HPDE6-E6E7 (cell line): Measurements from ENCODE around the gene CDKL4.
"Not testable (repeated sequence)": the region's sequence is repeated elsewhere in the genome, so short reads cannot be mapped to it uniquely, and the experiment has no call there.

Source experiments
- DNase-seq: peaks from one replicate; pipeline ENCODE4 v3.0.0; 2011; ENCODE audit warnings: missing footprints; ENCODE audit errors: extremely low spot score

The CDKL4 gene

DNA sequence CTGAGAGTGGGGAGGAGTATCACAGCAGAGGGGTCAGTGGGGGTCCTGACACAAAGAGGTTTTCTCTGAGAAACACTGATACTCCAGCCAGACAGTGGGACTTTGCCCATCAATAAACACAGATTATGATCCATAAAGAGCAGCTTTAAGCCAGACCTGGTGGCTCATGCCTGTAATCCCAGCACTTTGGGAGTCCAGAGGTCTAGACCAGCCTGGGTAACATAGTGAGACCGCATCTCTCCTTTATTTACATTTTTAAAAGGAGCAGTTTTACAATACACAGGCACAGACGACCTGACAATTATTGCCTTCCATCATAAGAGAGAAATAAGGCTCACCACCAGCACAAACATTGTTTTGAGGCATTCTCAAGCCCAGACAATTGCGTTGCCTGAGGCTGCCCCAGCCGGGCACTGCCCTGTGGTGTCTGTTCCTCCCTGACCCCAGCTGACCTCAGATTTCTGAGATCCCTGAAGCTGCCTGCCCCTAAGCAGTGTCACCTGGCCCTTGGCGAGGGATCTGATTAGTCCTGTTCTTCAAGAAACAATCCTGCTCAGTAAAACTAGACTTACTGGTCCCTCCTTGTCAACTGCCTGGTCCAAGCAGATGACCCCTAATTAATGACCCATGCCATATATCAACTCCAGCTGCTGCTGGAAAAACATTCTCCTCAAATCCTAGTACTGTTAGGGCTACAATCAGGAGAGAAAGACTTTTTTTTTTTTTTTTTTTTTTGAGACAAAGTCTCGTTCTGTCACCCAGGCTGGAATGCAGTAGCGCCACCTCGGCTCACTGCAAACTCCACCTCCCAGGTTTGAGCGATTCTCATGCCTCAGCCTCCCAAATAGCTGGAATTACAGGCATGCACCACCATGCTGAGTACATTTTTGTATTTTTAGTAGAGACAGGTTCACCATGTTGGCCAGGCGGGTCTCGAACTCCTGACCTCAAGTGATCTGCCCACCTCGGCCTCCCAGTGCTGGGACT is 63.5 kb downstream of the CDKL4 start:
- DNase-seq = no peak

DNA sequence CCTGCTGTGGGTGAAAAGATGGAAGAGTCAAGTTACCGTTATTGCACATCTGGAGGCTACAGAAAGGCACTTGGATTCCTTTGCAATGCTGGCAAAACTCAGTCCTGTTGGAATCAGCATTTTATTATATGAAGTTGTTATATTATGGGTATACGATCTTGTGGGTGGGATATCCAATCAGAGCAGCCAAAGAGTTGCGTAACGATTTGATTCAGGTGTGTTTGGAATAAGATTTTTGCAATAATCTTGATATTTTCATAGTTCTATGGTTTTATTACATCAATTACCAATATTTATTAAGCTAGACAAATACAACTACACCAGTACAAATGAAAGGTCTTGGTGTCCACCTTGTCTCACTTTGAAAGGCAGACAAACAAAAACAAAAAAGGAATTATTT is 65.0 kb downstream of the CDKL4 start:
- DNase-seq = no peak

DNA sequence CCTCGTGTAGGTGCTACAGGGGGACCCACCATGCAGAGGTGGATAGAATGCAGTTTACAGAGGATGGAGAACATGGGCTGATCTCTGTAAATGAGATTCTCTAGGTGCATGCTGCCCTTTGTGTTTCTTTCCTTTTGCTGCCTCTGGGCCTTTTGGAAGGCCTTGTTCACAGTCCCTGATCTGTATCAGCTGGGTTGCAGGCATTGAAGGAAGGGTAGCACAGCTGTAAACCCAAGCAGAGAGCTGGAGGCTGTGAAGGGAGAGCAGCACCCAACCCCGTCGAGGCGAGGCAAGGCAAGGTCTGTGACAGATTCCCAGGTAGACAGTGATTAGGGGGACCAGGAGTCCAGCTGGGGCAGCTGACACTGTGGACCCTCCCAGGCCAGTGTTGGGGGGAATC is 66.8 kb downstream of the CDKL4 start:
- no peak for DNase-seq

DNA sequence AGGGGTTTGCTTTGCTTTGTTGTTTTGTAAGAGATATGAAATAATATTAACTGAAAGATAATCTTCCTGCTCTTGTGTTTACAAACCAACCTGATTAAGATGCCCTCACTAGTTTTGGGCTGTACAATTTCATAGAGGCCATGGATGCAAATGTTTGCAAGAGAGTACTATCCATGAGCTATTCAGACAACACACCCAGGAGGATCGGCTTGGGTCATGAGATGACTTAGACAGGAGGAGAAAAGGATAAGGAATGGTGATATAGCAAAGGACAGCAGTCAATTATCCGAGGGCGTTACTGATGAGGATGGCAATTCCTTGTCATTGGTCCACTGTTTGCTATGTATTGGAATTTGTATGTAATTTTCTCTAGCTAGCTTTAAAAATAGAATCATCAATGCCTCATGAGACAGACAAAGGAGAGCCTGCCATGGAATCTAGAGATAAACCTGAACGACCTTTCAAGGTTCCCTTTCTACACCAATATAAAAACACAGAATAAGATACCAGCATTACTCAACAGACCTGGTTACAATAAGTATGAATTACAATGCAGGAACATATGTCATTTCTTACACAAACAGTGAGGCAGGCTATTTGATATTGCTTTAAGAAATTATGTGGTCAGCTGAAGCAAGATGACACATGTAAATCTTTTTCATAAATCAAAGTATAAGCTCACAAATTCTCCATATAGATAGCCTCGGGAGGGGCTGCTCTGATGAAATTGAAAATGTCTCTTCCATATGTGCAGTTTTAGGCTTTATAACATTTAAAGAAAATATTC is 68.6 kb downstream of the CDKL4 start:
- DNase-seq = no peak

DNA sequence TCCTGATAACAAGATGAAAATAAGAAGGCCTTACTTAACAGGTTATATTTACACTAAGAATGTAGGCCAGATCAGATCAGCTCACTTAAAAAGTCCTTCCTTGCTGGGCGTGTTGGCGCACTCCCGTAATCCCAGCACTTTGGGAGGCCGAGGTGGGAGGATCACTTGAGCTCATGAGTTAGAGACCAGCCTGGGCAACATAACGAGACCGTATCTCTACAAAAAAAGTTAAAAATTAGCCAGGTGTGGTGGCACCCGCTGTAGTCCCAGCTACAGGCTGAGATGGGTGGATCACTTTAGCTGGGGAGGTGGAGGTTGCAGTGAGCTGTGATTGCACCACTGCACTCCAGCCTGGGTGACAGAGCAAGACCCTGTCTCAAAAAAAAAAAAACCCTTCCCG is 69.7 kb downstream of the CDKL4 start:
- no peak for DNase-seq

DNA sequence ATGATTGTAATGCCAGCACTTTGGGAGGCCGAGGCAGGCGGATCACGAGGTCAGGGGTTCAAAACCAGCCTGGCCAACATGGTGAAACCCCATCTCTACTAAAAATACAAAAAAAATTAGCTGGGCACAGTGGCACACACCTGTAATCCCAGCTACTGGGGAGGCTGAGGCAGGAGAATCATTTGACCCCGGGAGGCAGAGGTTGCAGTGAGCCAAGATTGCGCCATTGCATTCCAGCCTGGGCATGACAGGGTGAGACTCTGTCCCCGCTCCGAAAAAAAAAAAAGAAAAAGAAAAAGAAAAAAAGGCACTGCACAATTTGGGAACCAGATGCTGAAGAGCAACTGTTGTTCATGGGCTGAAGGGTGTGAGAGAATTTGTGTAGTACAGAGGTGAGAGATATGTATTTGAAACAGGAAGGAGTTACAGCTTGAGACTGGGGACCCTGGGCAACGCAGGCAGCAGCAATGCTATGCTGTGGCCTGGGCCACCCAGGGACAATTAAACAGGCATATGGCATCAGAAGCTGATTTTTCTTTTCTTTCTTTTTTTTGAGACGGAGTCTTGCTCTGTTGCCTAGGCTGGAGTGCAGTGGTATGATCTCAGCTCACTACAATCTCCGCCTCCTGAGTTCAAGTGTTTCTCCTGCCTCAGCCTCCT is 71.6 kb downstream of the CDKL4 start:
- not testable (repeated sequence) for DNase-seq

DNA sequence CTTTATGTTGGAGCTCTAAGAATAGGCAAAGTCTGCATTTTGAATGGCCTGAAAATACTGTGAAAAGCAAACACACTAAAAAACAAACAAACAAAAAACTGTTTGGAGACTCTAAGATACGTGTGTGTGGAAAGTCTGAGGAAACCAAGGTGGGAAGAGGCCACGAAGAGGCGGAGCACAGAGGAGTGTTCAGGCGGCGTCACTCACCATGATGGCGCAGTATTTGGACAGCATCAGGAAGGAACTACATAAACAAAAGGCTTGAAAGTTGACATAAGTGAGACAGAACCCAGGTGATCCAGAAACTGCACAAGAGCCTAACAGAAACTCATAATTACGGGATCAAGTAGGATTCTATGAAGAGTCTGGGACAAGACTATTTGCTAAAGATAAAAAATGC is 72.1 kb downstream of the CDKL4 start:
- no peak for DNase-seq

DNA sequence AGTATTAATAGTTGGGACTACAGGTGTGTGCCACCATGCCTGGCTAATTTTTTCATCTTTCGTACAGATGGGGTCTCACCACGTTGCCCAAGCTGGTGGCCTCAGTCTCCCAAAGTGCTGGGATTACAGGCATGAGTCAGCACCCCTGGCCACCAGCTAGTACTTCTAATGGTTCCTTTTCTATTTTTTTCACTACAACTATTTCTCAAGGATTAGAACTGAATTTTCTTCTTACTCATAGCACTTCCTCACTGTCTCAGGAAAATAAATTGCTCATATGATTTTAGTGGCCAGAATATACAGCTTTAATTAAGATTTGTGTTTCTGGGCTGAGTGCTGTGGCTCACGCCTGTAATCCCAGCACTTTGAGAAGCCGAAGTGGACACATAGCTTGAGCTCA is 79.7 kb downstream of the CDKL4 start:
- DNase-seq = no peak

DNA sequence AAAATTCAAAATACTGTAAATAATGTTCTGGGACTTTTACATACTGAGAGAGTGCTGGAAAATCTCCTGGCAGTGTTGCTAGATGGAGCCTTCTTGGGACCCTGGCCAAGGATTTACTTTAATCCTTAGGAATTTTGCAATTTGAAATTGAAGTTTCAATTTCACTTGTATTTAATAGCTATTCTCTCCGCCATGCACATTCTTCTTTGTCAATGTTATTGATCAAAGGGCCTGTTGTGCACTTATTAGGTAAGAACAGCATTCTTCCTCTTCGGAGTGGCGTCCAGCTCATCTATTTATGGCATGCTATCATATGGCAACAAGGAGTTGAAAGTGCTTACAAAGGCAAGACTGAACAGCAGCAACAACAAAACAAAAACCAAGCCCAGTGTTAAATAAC is 82.8 kb downstream of the CDKL4 start:
- no peak for DNase-seq

DNA sequence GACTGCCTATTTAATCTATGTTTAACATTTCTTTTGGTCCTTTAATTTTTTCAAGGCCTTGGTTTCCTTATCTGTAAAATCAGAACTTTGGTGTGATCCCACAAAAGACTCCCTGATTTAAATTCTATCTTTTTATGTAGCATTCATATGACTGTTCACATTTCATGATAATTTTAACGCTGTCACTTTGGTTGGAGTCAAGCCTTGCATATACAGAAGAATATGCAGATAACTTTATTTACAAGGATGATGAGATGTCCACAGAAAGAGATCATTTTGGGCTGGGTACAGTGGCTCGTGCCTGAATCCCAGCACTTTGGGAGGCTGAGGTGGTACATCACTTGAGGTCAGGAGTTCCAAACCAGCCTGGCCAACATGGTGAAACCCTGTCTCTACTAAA is 84.5 kb downstream of the CDKL4 start:
- no peak for DNase-seq

DNA sequence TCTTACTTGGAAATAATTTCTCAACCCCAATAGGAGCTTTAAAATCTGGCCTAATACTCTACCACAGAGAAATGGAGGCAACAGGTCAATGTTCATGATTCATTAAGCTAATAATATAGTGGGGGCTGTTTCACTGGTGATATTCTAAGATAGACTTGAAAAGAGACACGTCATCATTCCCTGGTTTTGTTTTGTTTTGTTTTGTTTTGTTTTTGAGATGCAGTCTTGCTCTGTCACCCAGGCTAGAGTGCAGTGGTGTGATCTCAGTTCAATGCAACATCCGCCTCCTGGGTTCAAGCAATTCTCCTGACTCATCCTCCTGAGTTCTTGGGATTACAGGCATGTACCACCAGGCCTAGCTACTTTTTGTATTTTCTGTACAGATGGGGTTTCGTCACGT is 85.4 kb downstream of the CDKL4 start:
- DNase-seq = no peak

DNA sequence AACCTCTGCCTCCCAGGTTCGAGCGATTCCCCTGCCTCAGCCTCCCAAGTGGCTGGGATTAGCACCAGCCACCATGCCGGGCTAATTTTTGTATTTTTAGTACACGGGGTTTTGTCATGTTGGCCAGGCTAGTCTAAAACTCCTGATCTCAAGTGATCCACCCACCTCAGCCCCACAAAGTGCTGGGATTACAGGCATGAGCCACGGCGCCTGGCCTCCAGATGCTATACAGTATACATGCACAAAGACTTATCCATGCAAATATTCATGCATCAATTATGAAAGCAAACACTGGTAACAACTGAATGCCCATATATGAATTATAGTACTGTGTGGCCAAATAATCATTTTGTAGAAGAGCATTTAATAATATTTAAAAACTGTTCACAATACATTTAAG is 86.9 kb downstream of the CDKL4 start:
- no peak for DNase-seq

DNA sequence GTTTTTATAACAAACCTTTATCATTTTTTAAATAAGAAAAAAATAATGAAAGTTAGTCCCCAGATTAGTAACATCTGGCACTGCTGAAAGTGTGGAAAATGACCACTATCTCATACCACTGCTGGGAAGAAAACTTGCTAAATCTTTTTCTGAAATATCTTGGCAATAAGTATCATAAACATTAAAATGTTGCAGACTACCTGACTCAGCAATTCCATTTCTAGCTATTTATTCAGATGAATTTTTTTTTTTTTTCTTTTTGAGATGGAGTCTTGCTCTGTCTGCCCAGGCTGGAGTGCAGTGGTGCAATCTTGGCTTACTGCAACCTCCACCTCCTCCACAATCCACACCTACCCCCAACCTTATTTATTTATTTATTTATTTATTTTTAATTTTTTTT is 87.7 kb downstream of the CDKL4 start:
- DNase-seq = no peak

DNA sequence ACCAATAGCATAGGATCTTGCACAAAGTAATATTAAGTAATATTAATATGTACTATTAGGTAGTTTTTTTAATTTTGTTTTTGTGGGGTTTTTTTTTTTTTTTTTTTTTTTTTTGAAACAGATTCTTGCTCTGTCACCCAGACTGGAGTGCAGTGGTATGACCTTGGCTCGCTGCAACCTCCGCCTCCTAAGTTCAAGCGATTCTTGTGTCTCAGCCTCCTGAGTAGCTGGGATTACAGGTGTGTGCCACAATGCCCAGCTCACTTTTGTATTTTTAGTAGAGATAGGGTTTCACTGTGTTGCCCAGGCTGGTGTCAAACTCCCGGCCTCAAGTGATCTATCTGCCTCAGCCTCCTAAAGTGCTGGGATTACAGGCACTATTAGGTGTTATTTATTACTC is 88.2 kb downstream of the CDKL4 start:
- DNase-seq = not testable (repeated sequence)

DNA sequence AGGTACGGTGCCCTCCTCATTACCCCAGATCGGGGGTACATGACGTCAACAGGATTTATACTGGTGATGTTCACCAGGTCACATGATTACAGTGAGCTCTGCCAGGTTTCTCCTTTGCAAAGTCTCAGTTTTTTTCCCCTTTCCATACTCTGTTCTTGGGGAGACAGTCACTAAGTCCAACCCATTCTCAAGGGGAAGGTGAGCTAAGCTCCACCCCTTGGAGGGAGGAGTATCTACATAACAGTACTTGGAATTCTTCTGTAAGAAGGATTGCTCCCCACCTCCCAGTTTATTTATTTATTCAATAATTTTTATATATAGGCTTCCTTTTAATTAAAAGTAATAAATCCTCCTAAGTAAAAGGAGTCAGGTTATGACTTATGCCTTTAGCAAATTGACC is 88.8 kb downstream of the CDKL4 start:
- no peak for DNase-seq

DNA sequence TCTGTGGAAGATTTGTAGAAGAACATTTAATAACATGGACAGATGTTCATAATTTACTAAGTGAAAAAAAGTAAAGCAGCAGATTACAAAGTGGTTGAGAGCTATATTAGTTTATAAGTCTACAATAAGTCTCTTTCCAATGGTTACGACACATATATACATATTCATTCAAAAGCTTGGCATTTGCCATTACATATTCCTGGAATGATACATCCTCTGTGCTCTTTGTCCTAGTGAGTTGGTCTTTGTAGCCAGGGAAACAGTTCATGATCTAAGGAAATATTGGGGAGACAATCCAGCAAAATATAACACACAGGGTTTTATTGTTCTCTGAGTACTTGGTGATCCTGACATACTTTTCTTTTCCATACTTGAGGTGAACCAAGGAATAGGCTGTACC is 90.5 kb downstream of the CDKL4 start:
- no peak for DNase-seq

DNA sequence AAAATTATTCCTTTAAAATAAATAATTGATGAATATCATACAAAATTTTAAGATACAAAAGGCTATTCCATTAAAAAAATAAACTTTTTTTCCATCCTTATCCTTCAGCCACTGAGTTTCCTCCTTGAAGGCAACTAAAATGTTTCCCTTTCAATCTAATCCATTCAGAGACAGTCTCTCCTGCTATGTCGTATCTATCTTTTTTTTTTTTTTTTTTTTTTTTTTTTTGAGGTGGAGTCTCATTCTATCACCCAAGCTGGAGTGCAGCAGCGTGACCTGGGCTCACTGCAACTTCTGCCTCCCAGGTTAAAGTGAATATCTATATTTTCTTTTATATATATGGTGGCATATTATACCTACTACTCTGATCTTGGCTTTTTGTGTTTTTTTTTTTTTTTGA is 91.3 kb downstream of the CDKL4 start:
- DNase-seq = no peak

DNA sequence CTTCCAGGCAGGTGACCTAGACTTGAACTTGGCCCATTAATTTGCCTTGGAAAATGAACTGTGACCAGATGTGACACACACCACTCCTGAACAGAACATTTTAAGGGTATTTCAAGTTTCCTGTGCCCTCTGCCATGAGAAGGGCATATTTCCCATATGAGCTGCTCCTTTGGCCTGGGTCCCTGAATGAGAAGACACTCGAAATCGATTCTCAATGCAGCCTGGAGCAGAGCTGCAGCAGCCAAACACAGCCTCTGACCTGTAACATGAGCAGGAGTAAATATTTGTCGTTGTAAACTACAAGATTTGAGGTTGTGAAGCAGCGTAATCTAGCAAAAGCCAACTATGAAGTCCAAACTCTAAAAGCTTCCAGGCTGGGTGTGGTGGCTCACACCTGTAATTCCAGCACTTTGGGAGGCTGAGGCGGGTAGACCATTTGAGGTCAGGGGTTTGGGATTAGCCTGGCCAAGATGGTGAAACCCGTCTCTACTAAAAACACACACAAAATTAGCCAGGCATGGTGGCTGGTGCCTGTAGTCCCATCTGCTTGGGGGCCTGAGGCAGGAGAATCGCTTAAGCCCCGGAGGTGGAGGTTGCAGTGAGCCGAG is 92.8 kb downstream of the CDKL4 start:
- no peak for DNase-seq

DNA sequence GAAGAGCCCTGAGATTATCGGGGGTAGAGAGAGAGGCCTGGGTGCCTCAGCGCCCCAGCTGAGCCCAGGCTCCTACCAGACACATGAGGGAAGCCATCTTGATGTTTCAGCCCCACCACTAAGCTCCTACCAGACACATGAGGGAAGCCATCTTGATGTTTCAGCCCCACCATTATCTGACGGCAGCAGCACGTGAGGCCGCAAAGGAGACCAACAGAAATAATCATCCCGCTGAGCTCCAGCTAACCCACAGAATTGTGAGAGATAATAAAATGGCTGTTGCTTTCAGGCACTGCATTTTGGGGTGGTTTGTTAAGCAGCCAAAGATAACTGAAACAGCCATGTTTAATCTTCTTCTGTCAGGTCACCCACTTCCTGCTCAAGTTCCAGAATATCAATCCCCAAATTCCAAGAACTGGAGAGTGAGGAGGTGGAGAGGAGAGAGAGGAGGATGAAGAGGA is 93.6 kb downstream of the CDKL4 start:
- no peak for DNase-seq

DNA sequence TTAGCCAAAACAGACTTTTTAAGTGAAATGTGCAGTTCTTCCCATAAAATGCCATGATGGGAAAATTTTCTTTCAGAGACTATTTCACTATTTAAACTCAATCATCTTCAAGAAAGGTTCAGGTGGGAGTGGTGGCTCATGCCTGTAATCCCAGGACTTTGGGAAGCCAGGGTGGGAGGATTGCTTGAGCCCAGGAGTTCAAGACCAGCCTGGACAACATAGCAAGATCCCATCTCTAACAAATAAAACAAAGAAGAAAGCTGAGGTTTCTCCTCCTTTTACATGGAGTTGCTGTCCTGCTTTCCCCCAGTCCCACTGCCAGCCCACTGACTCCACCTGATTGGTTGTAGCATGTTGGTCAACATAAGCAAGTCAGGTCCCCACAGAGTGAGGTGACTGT is 97.1 kb downstream of the CDKL4 start:
- DNase-seq = no peak

DNA sequence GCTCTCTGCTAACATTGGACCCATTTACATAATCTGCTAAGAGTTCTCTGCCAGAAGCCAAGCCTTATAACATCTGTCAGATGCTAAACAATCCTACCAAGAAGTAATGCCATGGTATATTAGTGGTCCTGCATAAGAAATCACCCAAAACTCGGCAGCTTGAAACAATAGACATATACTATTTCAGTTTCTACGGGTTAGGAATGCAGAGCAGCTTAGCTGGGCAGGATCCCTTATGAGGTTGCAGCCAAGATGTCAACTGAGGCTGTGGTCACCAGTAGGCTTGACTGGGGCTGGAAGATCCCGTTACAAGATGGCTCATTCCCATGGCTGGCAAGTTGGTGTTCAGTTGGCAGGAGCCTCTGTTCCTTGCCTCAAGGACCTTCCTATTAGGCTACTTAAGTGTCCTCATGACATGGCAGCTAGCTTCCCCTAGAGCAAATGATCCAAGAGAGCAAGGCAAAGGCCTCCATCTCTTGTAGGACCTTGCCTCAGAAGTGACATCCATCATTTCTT is 97.8 kb downstream of the CDKL4 start:
- DNase-seq = no peak

DNA sequence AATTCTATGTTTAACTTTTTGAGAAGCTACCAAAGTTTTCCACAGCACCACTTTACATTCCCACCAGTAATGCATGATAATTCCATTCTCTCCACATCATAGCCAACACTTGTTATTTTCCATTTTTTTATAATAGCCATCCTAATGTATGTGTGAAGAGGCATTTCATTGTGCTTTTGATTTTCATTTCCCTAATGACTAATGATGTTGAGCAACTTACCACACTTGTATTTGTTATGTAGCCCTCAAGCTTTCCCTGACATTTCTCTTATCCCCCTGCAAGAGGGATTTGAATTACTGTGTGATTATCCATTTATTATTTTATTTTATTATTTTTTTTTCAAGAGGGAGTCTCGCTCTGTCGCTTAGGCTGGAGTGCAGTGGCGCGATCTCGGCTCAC is 99.4 kb downstream of the CDKL4 start:
- no peak for DNase-seq
